ENCODE results near the gene SLIT3. TPM values are rescaled to one million over a fixed set of nuclear protein-coding genes. Genes with fewer than 3 reads are reported as not detected.

Gene SLIT3
- total RNA-seq, 4 donors from 2014 or later, result 0.72 to 37.4 (median 5.3) TPM

- Histone ChIP-seq H3K4me1 (peaks cover 0 to 4% (median 0%) of the 10 kb centered on the region in 3 donors), H3K27me3 (peaks cover 0 to 26% (median 0%) of the 10 kb centered on the region in 4 donors), H3K27ac (no peak overlapping the region), H3K36me3 (no peaks in the 10 kb centered on the region), H3K4me3 (no peak overlapping the region), H3K9me3 (no peaks in the 10 kb centered on the region)
- TF ChIP-seq POLR2A (IDR thresholded peaks at IDR 0.05), result no peak
- TF ChIP-seq CTCF (IDR thresholded peaks at IDR 0.05), result no peak
- WGBS, 2 donors, result 64 to 69% methylated on average over 2 of the region's 2 CpGs
- intact Hi-C loops (cut with DNase I), result no loop called here
- no peak for DNase-seq
These were observed 238.2 kb downstream of the SLIT3 start for GRCh38 chr5:169062690-169063089.

GRCh38 chr5:169054506-169054905 lies 246.4 kb downstream of the SLIT3 start:
- Histone ChIP-seq H3K4me1 (peaks cover 0 to 6% (median 0%) of the 10 kb centered on the region in 3 donors), H3K4me3 (no peak overlapping the region), H3K27me3 (peaks cover 0 to 16% (median 0%) of the 10 kb centered on the region in 4 donors), H3K36me3 (no peaks in the 10 kb centered on the region), H3K9me3 (no peaks in the 10 kb centered on the region), H3K27ac (no peak overlapping the region)
- TF ChIP-seq POLR2A (IDR thresholded peaks at IDR 0.05) (no peak), CTCF (IDR thresholded peaks at IDR 0.05) (no peak)
- no peak for DNase-seq
- 88 to 89% methylated on average over 8 of the region's 8 CpGs for WGBS, 2 donors
- intact Hi-C loops (cut with DNase I), result no loop called here

- no peak overlapping the region for H3K27ac ChIP-seq
- no peak for DNase-seq
- H3K27me3 ChIP-seq, result peaks cover 0 to 16% (median 0%) of the 10 kb centered on the region in 4 donors
- no peak for TF ChIP-seq CTCF (IDR thresholded peaks at IDR 0.05)
- TF ChIP-seq POLR2A (IDR thresholded peaks at IDR 0.05), result no peak
- H3K4me1 ChIP-seq, result peaks cover 0 to 6% (median 0%) of the 10 kb centered on the region in 3 donors
- no peak overlapping the region for H3K4me3 ChIP-seq
- intact Hi-C loops (cut with DNase I), result no loop called here
- H3K9me3 ChIP-seq, result no peaks in the 10 kb centered on the region
- WGBS, 2 donors, result 59 to 74% methylated on average over 3 of the region's 3 CpGs
- H3K36me3 ChIP-seq, result no peaks in the 10 kb centered on the region
These were observed 248.7 kb downstream of the SLIT3 start for GRCh38 chr5:169052207-169052606.

GRCh38 chr5:169051351-169051750 lies 249.6 kb downstream of the SLIT3 start:
- no peaks in the 10 kb centered on the region for H3K9me3 ChIP-seq
- DNase-seq, result no peak
- H3K36me3 ChIP-seq, result no peaks in the 10 kb centered on the region
- H3K27ac ChIP-seq, result no peak overlapping the region
- intact Hi-C loops (cut with DNase I), result no loop called here
- TF ChIP-seq CTCF (IDR thresholded peaks at IDR 0.05), result no peak
- no peak for TF ChIP-seq POLR2A (IDR thresholded peaks at IDR 0.05)
- H3K4me1 ChIP-seq, result peaks cover 0 to 6% (median 0%) of the 10 kb centered on the region in 3 donors
- H3K27me3 ChIP-seq, result peaks cover 0 to 18% (median 0%) of the 10 kb centered on the region in 4 donors
- H3K4me3 ChIP-seq, result no peak overlapping the region

GRCh38 chr5:169050636-169051035 lies 250.3 kb downstream of the SLIT3 start:
- Histone ChIP-seq H3K27ac (no peak overlapping the region), H3K4me1 (peaks cover 0 to 6% (median 0%) of the 10 kb centered on the region in 3 donors), H3K4me3 (no peak overlapping the region), H3K9me3 (no peaks in the 10 kb centered on the region), H3K36me3 (no peaks in the 10 kb centered on the region), H3K27me3 (peaks cover 0 to 22% (median 0%) of the 10 kb centered on the region in 4 donors)
- 42 to 57% methylated on average over 10 of the region's 10 CpGs for WGBS, 2 donors
- TF ChIP-seq POLR2A (IDR thresholded peaks at IDR 0.05) (no peak), CTCF (IDR thresholded peaks at IDR 0.05) (no peak)
- no peak for DNase-seq
- intact Hi-C loops (cut with DNase I), result no loop called here
